AG04450 (cell line): Measurements from ENCODE around the gene ARHGAP45. TPM values are rescaled to one million over a fixed set of nuclear protein-coding genes. Genes with fewer than 3 reads are reported as not detected.
A peak's percentile ranks its signal among the peaks of the same experiment; 100 is the strongest.

ENCODE experiments used
- CTCF ChIA-PET: fragments of 300-600, 350-600 bp; formaldehyde crosslinking; extraction: SDS; loops from one replicate; lab custom pipeline; 2022; ENCODE audit warnings: antibody characterized with exemption, inconsistent platforms; lab: Charles Lee
- POLR2A ChIA-PET: fragments of 350-600 bp; formaldehyde crosslinking; extraction: SDS; loops from one replicate; lab custom pipeline; 2021; ENCODE audit warnings: antibody characterized with exemption, inconsistent platforms; lab: Yijun Ruan, JAX
- DNase-seq: peaks from one replicate; pipeline ENCODE4 v3.0.0-alpha.2; 2011; ENCODE audit warnings: low read depth, low spot score
- H3K27ac ChIP-seq: one replicate; pipeline ENCODE4 v1.5.1; 2012; ENCODE audit warnings: low read depth, low read length, control low read depth
- H3K27me3 ChIP-seq: one replicate; pipeline ENCODE4 v1.6.0; 2012; ENCODE audit warnings: low read length; ENCODE audit not compliant: control insufficient read depth, insufficient read depth
- H3K4me3 ChIP-seq: 2 replicates; pipeline ENCODE4 v1.5.1; 2011; ENCODE audit warnings: mild to moderate bottlenecking, low read depth, low read length, control low read depth
- H3K9me3 ChIP-seq: 2 replicates; pipeline ENCODE4 v1.5.1; 2012; ENCODE audit warnings: low read length; ENCODE audit not compliant: control insufficient read depth, insufficient read depth
- CTCF ChIP-seq: IDR thresholded peaks from 2 replicates; pipeline ENCODE4 v1.5.1; 2011; ENCODE audit warnings: low read depth, low read length, control low read depth, inconsistent platforms
- polyA plus RNA-seq: library from polyadenylated mRNA; depleted of rRNA; stranded (reverse); fragments of >200 nt; gene quantifications from 2 replicates; pipeline ENCODE4 v1.2.3, GENCODE V29; 2011

Gene ARHGAP45
- polyA plus RNA-seq, 1 experiment = 0.36 TPM

DNA sequence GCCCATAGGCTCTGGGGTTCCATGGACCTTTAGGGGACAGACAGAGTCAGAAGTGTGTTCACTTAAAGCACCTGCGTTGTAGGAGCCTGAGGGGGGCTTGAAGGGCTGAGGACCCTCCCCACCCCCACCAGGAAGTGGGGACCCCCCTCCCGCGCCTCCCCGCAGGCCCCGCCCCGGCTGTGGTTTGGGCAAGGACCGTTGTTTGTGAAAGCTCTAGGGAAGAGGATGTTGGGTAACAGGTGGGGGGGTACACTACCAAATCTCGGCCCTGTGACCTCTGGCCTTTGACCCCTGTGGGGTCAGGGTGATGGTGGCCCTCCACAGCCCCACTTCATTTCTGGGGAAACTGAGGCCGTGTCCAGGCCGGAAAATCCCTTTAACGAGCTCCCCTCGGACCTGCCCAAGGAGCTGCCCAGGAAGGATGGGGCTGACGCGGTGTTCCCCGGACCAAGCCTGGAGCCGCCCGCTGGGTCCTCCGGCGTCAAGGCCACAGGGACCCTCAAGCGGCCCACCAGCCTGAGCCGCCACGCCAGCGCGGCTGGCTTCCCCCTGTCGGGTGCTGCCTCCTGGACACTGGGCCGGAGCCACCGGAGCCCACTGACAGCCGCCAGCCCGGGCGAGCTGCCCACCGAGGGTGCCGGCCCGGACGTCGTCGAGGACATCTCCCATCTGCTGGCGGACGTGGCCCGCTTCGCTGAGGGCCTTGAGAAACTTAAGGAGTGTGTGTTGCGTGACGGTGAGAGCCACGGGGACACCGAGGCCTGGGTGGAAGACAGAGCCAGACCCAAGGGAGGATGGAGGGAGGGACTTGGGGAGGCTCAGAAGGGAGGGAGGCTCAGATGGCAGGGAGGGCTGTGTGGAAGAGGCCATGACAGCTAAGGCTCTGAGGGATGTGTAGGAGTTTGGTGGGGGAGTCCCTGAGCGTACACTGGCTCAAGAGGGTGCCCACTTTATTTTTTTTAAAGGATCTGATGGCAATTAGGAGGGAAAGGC, 1.3 kb downstream of the ARHGAP45 start:
- ChIA-PET POLR2A (interaction anchor here (0.7 kb wide), 1 partner anchor 201 kb away, joined by 3 read pairs; the partner anchor contains the start of gene CIRBP), CTCF (no interaction called here)
- peaks cover 13% of the 10 kb centered on the region; the same call in 1 of the 2 replicates for H3K9me3 ChIP-seq
- no peak for DNase-seq
- no peak overlapping the region for H3K27ac ChIP-seq
- H3K4me3 ChIP-seq = no peak overlapping the region
- peaks cover 31% of the 10 kb centered on the region for H3K27me3 ChIP-seq
- TF ChIP-seq CTCF = no peak

DNA sequence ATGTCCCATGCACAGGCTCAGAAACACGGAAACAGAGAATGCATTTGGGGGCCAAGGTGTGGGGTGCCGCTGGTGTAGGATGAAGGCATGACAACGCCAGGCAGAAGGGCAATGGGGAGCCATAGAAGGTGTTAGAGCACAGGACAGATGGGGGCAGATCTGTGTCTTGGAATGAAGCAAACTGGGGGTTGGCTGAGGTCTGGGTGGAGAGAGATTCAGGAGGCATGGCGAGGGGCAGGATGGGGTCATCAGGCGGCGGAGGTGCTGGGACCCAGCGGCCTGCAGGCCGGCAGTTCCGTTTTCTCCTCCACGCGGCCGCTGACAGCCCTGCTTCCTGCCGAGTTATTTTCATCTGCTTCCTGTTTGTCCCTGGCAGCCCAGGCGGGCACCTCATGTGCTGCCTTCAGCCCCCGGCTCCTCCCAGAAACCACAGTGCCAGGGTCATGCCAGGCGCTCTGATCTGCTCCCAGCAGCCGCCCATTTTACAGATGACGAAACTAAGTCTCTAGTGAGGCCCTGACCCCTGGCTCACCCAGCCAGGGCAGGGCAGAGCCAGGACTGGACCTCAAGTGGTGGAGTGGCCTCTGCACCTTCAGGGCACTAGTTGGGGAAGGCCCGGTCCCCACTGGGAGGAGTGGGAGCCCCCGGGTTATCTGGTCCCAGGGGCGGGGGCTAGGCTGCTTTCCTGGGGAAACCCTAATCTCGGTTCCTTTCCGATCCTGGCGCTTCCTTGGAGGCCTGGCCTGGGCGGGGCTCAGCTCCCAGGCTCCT, 2.2 kb downstream of the ARHGAP45 start:
- no peak for DNase-seq
- H3K27ac ChIP-seq = no peak overlapping the region
- TF ChIP-seq CTCF = no peak
- peaks cover 4% of the 10 kb centered on the region; the same call in 1 of the 2 replicates for H3K9me3 ChIP-seq
- peaks cover 31% of the 10 kb centered on the region for H3K27me3 ChIP-seq
- ChIA-PET CTCF (interaction anchor here (0.6 kb wide), 1 partner anchor 154 kb away, joined by 3 read pairs; no protein-coding TSS in a partner anchor), POLR2A (no interaction called here)
- H3K4me3 ChIP-seq = no peak overlapping the region

DNA sequence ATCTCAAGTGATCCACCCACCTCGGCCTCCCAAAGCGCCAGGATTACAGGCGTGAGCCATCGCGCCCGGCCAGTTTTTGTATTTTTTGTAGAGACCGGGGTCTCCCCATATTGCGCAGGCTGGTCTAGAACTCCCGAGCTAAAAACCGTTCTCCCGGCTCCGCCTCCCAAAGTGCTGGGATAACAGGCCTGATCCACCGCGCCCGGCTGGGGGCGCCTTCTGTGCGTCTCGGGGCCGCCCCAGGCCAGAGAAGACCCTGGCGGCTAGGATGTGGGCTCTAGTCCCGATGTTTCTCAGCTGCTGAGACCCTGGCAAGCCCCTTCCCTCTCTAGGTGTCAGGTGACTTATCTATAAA, 3.6 kb downstream of the ARHGAP45 start:
- Histone ChIP-seq H3K9me3 (peaks cover 2% of the 10 kb centered on the region; the same call in 1 of the 2 replicates), H3K27ac (no peak overlapping the region), H3K27me3 (peaks cover 31% of the 10 kb centered on the region), H3K4me3 (no peak overlapping the region)
- CTCF ChIA-PET = no interaction called here
- peak; percentile 26; the same call in 1 of the 2 replicates for TF ChIP-seq CTCF
- DNase-seq = no peak
- POLR2A ChIA-PET = no interaction called here

- ChIA-PET CTCF (no interaction called here), POLR2A (no interaction called here)
- Histone ChIP-seq H3K27ac (no peak overlapping the region), H3K4me3 (no peak overlapping the region), H3K9me3 (peaks cover 2% of the 10 kb centered on the region; the same call in 1 of the 2 replicates), H3K27me3 (peaks cover 31% of the 10 kb centered on the region)
- no peak for TF ChIP-seq CTCF
- no peak for DNase-seq
Measured at GRCh38 chr19:1070931-1071791, 4.2 kb downstream of the ARHGAP45 start.
